GM18873 (cell line): ENCODE data around the gene MCTP1.

Experiments used
- ATAC-seq: cut with Tn5 transposase; IDR thresholded peaks from one replicate; pipeline ENCODE4 v1.9.1; 2021; ENCODE audit warnings: mild to moderate bottlenecking, moderate library complexity, moderate number of reproducible peaks; ENCODE audit not compliant: unreplicated experiment, low FRiP score

The MCTP1 gene

GRCh38 chr5:94791829-94792228, 493.1 kb downstream of the MCTP1 start:
- no peak for ATAC-seq

DNA sequence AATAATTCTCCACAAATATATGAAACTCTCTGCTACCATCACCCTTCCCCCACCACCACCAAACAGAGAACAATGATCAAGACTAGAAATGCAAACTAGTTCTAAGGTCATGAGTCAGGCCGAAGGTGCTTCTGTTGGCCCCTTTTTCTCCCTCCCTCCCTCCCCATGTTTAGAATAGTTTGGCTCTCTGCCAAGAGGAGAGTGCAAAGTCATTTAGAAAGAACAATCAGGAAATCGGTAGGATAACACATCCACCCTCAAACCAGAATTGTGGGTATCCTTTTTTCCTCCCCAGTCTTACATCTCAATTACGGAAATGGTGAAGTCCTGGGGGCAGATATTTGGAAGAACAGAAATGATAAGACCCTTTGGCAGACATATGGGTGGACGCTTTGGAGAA, 496.4 kb downstream of the MCTP1 start:
- ATAC-seq = no peak

DNA sequence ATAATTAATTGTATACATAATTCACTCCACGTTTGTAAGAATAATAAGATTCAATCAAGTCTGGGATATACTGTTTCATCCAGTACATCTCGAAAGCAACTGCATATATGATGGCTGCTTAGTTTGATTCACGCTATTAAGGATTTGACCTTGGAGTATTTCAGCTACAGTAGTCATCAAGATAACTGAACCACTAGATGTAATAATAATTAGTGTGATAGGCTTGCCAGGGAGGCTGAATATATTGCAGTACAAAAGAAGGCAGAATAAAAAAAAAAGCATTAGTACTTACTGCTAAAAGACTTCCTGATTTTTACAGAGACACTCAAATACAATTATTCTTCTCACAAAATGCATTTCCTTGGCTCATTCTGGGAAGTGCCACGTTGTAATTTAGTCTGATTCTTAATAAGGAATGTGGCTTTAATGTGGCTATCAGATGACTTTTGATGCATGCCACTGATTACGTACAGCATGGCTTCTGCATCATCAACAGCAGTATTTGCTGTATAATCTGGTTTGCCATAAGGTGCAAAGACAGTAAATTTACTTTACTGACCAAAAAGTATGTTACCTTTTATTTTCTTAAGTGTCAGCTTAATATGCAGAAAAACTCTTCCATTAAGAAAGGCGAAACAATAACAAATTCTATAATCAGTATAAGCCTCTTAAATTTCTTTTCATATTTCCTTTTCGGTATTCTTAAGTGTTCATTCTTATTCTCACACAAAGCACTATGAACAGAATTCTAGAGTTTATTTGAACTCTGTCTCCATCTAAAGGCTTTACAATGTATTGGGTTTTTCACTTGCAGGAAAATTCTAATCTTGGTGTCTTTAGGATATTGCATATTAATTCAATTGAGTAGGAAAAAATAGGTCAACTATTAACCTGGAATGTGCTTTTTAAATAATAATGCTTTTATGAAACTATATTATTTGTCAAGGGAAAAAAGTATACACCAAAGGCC, 500.1 kb downstream of the MCTP1 start:
- ATAC-seq = no peak

DNA sequence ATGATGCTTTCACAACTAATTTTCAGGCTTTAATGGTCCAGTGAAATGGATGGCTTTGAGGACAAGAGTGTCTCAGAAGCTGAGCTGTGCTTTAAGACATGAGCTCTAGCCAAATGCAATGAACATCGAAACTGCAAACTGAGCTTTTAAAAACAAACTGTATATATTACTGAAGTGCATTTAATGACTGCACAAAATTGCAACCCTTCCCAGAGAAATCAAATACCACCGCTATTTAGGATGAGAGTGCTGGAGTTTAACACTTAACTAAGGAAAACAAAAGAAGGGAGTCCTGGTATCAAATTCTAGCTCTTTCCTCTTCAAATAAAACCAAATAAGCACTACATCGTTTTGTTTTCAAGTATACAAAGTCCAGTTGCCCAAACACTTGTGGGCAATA, 502.5 kb downstream of the MCTP1 start:
- no peak for ATAC-seq

DNA sequence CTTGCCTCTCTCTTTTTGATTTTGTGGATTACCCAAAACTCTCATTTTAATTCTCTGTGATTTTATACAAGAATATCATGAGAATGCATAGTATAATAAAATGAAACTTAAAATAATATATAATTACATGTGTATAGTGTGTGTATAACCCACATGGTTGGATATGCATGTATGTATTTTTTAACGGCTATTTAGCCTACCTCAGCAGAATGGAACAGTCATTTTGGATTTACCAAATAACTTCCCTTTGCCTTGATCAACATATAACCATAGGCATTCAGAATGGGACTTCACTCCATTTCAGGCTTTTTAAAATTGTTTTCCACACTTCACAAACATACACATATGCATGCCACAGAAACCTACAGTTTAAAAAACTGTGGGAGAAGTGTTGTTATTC, 505.2 kb downstream of the MCTP1 start:
- ATAC-seq = no peak

DNA sequence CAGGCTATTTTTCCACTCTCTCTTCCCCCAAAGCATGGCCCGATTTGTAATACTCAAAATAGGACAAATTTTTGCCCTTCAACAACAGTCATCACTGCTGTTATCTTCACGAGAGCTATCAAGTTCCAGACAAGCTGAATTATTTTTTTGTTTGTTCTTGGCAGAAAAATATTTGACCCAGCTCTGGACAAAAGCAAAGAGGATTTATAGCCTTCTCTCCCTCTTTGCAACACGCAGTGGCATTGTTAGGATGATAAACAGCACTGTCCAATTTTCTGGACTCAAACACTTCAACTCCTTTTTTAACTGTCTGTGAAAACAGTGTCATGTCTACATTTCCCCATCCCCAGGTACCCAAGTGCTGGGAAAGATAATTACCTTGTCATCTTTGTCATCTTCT, 506.2 kb downstream of the MCTP1 start:
- ATAC-seq = no peak

DNA sequence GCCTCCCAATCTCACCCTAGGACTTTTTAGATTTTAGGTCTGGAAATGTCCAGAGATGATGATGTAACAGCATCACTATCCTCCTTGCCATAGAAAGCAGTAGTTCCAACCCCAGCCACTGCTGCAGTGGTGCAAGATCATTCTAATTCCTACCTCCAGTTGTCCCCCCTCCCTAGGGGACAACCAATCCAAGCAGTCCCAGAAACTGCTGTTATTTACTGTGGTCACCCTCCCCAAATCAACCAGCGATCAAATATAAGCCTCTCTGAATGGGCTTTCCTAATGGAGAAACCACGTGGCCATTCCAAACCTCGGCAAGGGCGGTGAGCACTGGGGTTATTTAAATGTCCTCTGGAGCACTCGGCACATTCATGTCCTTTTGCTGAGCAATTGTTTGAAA, 506.6 kb downstream of the MCTP1 start:
- ATAC-seq = no peak

DNA sequence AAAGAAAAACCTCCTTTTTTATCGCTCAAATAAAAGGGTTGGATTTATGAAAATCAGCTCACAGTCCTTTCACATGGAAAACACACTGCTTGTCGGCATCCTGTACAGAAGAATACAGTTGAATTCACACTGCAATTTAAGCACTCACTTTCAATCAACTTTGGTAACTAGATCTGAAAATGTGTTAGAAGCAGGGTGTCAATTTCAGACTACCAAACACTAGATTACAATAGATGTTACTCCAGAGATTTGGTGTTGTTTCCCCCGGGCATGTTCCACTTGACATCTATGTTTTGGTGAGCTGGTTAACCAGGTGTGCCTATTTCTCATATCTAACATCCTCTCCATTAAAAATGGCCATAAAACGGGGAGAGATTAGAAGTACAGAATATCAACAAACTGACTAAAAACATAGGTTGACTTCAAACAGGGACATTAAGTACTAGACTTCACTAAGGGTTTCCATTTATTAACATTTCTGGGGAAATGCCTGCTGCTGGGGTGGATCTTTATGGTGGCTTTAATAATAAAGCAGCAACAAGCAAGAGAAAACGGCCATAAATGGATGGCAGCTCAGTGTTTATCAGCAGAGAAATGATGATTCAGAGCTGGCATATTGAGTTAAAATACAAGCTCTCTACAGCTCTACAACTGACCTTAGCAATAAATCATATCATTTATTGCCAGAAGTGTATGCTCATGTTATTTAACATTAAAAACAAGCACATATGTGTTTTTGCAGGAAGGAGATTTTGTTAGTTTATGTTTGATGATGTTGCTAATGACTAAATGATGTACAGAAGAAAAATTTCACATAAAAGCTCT, 507.6 kb downstream of the MCTP1 start:
- ATAC-seq = no peak

GRCh38 chr5:94776167-94776566, 508.7 kb downstream of the MCTP1 start:
- ATAC-seq = no peak

DNA sequence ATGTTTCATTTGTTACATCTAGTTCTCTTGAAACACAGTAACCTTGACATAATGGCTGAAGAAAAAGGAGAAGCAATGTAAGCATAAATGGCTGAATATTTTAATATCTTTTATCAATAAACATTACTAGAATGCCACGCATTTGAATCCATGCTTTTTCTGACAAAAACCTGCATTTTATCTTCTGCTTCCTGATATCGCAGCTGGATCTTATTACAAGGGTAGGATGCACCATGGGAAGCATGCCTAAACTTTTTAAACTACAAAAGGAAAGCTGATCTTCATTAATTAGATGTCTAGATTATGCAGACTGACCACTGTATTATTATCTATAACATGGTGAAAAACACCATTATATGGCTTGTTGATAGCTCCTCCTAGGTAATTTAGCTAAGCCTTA, 509.8 kb downstream of the MCTP1 start:
- ATAC-seq = no peak

- no peak for ATAC-seq
Observed at GRCh38 chr5:94771742-94772141, 513.2 kb downstream of the MCTP1 start.

DNA sequence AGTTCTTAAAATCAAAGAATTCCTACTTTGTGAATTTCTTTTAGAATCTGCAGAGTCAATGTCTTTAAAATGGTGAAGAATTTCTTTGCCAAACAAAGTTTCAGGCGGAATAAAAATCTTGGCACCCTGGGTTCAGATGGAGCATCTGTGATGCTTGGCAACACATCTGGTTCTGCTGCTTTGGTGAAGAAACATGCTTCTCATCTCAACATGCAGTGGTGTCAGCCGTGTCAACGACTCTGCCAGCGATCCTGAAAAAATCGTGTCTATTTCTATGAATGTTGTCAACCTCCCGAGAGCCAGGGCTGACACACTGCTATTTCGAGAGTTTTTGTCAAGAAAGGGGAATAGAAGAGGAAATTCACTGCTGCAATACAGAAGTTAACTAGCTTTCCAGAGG, 514.9 kb downstream of the MCTP1 start:
- ATAC-seq = no peak

- ATAC-seq = no peak
Observed at GRCh38 chr5:94761786-94762185, 523.1 kb downstream of the MCTP1 start.

- no peak for ATAC-seq
Observed at GRCh38 chr5:94761055-94761454, 523.8 kb downstream of the MCTP1 start.

DNA sequence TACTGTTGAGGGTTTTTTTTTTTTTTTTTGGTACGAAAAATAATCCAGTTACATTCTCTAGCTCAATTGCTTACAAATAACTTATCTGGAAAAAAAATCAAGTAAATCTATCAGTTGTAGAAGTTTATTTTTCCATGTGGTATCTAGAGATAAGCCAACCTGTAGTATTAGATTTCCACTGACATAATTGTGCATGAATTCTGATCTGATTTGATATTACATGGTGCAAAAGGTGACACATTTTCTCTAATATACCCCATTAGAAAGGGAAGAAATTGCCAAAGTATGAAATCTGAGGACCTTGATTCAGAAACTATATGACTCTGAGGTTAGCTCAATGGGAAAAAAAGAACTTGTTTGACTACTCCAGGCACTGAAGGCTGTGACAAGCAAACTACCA, 524.9 kb downstream of the MCTP1 start:
- no peak for ATAC-seq

GRCh38 chr5:94759022-94759421, 525.9 kb downstream of the MCTP1 start:
- no peak for ATAC-seq

- ATAC-seq = no peak
Observed at GRCh38 chr5:94754824-94755223, 530.1 kb downstream of the MCTP1 start.

GRCh38 chr5:94751460-94751859, 533.4 kb downstream of the MCTP1 start:
- no peak for ATAC-seq

DNA sequence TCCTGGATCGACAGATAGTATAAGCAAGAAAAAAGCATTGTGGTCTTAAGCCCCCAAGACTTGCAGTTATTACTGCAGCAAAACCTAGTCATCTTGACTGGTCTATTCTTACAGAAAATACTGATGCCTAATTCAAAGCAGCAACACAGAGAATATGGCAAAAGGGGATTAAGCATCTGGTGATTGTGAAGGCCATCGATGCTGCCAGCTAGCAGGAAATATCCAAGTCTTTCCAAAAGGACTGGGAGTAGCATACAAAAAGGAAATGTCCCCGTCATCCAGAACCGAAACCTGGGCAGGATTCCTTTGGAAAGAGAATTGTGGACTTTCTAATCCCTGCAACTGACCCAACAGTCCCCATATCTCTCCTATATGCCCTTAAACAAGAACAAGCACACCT, 534.2 kb downstream of the MCTP1 start:
- no peak for ATAC-seq

- ATAC-seq = no peak
Observed at GRCh38 chr5:94749042-94749441, 535.9 kb downstream of the MCTP1 start.

- no peak for ATAC-seq
Observed at GRCh38 chr5:94748212-94748611, 536.7 kb downstream of the MCTP1 start.

DNA sequence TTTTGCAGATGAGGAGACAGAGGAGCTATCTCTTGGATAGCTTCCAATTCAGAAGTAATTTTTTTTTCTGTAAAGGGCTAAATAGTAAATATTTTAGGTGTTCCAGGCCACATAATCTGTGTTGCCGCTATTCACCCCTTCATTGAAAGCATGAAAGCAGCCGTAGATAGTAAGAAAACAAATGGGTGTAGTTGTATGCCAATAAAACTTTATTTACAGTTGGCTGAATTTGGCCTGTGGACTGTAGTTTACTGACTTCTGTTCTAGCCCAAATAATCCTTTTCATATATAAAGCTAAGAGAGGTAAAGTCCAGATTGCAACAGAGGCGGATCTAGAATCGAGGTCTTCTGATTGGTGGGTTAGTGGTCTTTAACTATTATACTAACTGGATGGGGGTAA, 537.5 kb downstream of the MCTP1 start:
- ATAC-seq = no peak
